IPS-18c (cell line): ENCODE results near the gene ASB2.

ENCODE experiments used
- H3K4me3 ChIP-seq: 2 replicates; pipeline ENCODE4 v1.7.0; 2013; ENCODE audit warnings: low read depth, mild to moderate bottlenecking, low read length, moderate library complexity; ENCODE audit not compliant: insufficient read depth
- H3K9me3 ChIP-seq: one replicate; pipeline ENCODE4 v1.6.1; 2013; ENCODE audit warnings: mild to moderate bottlenecking, low read length, moderate library complexity; ENCODE audit not compliant: control insufficient read depth, insufficient read depth

Gene ASB2

GRCh38 chr14:93929657-93930056 lies 46.7 kb downstream of the ASB2 start:
- Histone ChIP-seq H3K4me3 (no peak overlapping the region), H3K9me3 (no peaks in the 10 kb centered on the region)

GRCh38 chr14:93929048-93929535 lies 47.3 kb downstream of the ASB2 start:
- Histone ChIP-seq H3K9me3 (no peaks in the 10 kb centered on the region), H3K4me3 (no peak overlapping the region)

DNA sequence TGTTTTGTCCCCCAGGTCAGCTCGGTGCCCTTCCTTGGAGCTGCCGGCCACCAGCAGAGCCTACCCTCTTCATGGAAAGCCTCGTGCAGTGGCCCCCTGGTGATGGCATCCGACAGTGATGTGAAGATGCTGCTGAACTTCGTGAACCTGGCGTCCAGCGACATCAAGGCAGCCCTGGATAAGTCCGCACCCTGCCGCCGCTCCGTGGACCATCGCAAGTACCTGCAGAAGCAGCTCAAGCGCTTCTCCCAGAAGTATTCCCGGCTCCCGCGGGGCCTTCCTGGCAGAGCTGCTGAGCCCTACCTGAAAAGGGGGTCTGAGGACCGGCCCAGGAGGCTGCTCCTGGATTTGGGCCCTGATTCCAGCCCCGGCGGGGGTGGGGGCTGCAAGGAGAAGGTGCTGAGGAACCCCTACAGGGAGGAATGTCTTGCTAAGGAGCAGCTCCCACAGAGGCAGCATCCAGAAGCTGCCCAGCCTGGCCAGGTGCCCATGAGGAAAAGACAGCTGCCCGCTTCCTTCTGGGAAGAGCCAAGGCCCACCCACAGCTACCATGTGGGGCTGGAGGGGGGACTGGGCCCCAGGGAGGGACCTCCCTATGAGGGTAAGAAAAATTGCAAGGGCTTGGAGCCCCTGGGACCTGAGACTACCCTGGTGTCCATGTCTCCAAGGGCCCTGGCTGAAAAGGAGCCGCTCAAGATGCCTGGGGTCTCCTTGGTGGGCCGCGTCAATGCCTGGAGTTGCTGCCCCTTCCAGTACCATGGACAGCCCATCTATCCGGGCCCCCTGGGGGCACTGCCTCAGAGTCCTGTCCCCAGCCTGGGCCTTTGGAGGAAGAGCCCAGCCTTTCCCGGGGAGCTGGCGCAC lies 48.0 kb downstream of the ASB2 start:
- Histone ChIP-seq H3K4me3 (no peak overlapping the region), H3K9me3 (no peaks in the 10 kb centered on the region)

GRCh38 chr14:93927800-93928145 lies 48.6 kb downstream of the ASB2 start:
- H3K4me3 ChIP-seq = no peak overlapping the region
- H3K9me3 ChIP-seq = no peaks in the 10 kb centered on the region

DNA sequence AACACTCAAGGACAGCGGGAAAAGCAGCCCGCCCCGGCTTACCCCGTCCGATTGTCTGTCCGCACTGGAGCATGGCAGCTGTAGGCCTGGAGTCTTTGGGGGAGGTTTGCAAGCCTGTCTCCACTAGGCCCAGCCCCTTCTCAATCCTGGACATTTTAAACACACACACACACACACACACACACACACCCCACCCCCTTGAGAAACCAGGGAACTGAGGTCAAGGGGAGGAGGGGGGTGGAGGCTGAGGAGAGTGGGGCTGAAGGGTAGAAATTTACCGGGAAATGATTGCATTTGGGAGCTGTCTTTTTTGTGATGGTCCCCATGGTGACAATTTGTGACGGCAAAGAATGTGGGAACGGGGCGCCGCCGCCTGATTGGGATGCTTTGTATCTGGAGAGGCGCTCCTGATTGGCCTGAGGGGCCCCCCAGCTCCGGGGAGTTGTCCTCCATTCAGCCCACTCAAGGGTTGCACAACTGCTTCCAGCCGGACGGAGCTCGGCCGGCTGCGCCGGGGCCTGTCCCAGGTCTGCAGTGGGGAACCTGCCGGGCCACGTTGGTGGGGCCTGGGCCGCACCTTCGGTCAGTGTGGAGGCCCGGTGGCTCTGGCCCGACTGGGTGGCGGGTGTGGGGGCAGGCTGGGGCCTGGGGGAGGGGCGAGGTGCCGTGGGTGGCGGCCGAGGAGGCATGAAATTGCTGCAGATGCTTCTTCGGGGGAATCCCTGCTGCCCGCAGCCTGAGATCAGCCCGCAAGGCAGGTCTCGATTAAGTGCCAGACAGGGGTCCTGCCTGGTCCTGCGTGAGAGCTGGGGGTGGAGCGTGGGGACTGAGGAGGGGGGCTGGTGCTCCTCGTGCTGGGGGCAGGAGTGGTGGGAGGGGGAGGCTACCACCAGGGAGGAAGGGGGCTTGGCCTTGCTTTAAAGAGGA lies 49.2 kb downstream of the ASB2 start, which contains the start of gene FAM181A:
TSS of gene FAM181A (plus strand) at position 472 of the 927 bp plus-strand sequence. CDS start 942 bp downstream, outside the sequence.
- H3K4me3 ChIP-seq = no peak within 1 kb of the TSS
- no peaks in the 10 kb centered on the region for H3K9me3 ChIP-seq

- Histone ChIP-seq H3K9me3 (no peaks in the 10 kb centered on the region), H3K4me3 (no peak overlapping the region)
These were observed 50.0 kb downstream of the ASB2 start for GRCh38 chr14:93926245-93926872.

GRCh38 chr14:93925374-93925895 lies 50.9 kb downstream of the ASB2 start:
- Histone ChIP-seq H3K9me3 (no peaks in the 10 kb centered on the region), H3K4me3 (no peak overlapping the region)

DNA sequence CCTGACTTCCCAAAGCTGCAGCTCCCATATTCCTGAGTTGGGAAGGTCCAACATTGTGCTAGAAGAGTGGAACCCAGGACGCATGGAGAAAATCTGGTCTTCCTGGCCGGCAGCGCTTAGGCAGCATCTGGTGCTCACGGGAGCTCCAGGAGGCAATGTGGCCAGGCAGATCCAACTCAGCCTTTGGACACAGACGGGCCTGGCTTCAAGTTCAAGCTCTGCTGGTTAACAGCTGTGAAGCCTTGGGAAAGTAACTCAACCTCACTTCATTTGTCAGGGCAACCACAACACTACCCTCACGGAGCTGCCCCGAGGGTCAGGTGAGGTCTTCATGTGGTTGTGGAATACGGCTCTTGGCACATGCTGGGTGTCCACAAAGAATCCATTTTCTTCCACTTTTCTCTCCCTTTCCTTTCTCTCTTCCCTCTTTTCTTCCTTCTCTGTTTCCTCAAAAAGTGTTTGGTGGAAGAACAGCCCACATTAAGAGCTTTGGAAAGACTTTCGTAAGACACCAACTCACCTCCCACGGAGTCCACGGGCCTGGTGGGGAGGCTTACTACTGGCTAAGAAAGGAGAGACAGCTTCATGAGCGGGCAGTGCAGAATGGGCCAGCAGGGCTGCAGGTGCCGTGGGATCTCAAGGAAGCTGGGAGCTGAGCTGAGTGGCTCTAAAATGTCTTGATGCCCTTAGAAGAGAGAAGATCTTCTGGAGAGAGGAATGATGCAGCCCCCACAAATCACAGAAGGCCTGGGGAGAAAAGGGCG lies 51.6 kb downstream of the ASB2 start:
- no peak overlapping the region for H3K4me3 ChIP-seq
- H3K9me3 ChIP-seq = no peaks in the 10 kb centered on the region

- Histone ChIP-seq H3K4me3 (no peak overlapping the region), H3K9me3 (no peaks in the 10 kb centered on the region)
These were observed 52.7 kb downstream of the ASB2 start for GRCh38 chr14:93923626-93924025.

- Histone ChIP-seq H3K4me3 (no peak overlapping the region), H3K9me3 (no peaks in the 10 kb centered on the region)
These were observed 55.2 kb downstream of the ASB2 start for GRCh38 chr14:93921001-93921806.

DNA sequence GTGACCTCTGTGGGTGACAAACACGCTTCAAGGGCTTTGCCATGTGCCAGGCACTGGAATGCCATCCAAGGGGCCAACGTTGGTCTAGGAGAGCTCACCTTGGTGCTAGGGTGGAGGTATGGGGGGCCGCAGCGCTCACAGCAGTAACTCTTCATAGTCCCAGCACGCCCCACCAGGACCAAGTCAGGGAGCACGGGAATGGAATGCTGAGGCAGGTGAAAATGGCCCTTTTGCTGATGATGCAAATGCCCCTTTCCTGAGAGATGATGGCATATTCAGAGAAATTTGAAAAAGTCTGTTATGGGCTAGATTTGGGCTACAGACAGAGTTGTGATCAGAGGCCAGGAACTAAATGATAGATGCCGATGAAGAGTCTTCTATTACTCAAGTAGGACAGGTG lies 59.2 kb downstream of the ASB2 start:
- no peaks in the 10 kb centered on the region for H3K9me3 ChIP-seq
- no peak overlapping the region for H3K4me3 ChIP-seq

GRCh38 chr14:93916498-93916897 lies 59.9 kb downstream of the ASB2 start:
- Histone ChIP-seq H3K9me3 (no peaks in the 10 kb centered on the region), H3K4me3 (no peak overlapping the region)

GRCh38 chr14:93915800-93916199 lies 60.6 kb downstream of the ASB2 start:
- Histone ChIP-seq H3K4me3 (no peak overlapping the region), H3K9me3 (no peaks in the 10 kb centered on the region)

DNA sequence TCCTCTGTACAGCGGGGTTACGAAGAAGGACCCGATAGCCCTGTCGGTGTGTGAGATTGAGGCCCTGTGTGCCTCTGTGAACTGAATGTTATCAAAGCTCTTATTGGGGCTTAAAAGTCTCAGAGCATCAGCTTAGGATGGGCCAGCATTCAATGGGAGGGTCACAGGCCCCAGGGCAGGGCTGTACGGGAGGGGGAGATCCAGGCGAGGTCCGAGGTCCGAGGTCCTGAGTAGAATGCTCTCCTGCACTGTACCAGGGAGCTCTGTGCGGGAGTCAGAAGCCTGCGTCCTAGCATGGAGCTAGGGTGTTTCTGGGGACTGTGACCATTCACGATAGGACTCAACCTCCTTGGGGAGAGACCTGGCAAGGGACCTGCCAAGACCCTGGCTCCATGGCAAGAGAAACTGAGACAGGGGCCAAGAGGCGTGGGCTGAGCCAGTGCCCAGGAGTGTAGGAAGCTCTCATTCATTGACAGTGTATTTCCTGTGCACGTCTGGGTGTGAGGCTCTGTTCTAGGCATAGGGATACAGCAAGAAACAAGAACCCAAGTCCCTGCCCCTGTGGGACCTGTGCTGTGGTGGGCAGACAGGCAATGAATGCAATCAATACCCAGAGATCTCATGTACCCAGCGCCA lies 61.2 kb downstream of the ASB2 start:
- Histone ChIP-seq H3K9me3 (no peaks in the 10 kb centered on the region), H3K4me3 (no peak overlapping the region)

GRCh38 chr14:93914278-93914677 lies 62.1 kb downstream of the ASB2 start:
- Histone ChIP-seq H3K9me3 (no peaks in the 10 kb centered on the region), H3K4me3 (no peak overlapping the region)
